OCI-LY1 (cell line): Measurements from ENCODE around the gene PPP2R3B.
"Not testable (repeated sequence)": the region's sequence is repeated elsewhere in the genome, so short reads cannot be mapped to it uniquely, and the experiment has no call there.

Experiments used
- H2AFZ ChIP-seq: fragments of 200-600 bp; sonication (generic), shearing (Covaris generic); 2 replicates; pipeline ENCODE4 v1.6.0; 2014; ENCODE audit warnings: antibody characterized with exemption, mild to moderate bottlenecking, low read length
- H3F3A ChIP-seq: fragments of 200-600 bp; sonication (generic), shearing (Covaris generic); 2 replicates; pipeline ENCODE4 v1.6.0; 2014; ENCODE audit warnings: mild to moderate bottlenecking, antibody characterized with exemption, low read length, moderate library complexity; ENCODE audit not compliant: insufficient read depth
- H3K27ac ChIP-seq: fragments of 200-600 bp; sonication (generic); 2 replicates; pipeline ENCODE4 v1.5.1; 2014; ENCODE audit warnings: low read length, mixed run types, mild to moderate bottlenecking, low read depth; ENCODE audit not compliant: poor library complexity, severe bottlenecking
- H3K27me3 ChIP-seq: fragments of 200-600 bp; sonication (generic); 2 replicates; pipeline ENCODE4 v1.6.0; 2014; ENCODE audit warnings: antibody characterized with exemption, mild to moderate bottlenecking, low read length, moderate library complexity; ENCODE audit not compliant: insufficient read depth
- H3K36me3 ChIP-seq: fragments of 200-600 bp; sonication (generic); 2 replicates; pipeline ENCODE4 v1.6.1; 2014; ENCODE audit warnings: mild to moderate bottlenecking, antibody characterized with exemption, low read length, moderate library complexity, mixed read lengths; ENCODE audit not compliant: insufficient read depth
- H3K4me1 ChIP-seq: fragments of 200-600 bp; sonication (generic); 2 replicates; pipeline ENCODE4 v1.5.1; 2014; ENCODE audit warnings: mild to moderate bottlenecking, low read length, moderate library complexity; ENCODE audit not compliant: insufficient read depth, severe bottlenecking
- H3K4me2 ChIP-seq: fragments of 200-600 bp; sonication (generic), shearing (Covaris generic); 2 replicates; pipeline ENCODE4 v1.6.1; 2014; ENCODE audit warnings: low read length
- H3K4me3 ChIP-seq: fragments of 200-600 bp; sonication (generic); 2 replicates; pipeline ENCODE4 v1.5.1; 2014; ENCODE audit warnings: low read length, low read depth, mild to moderate bottlenecking, mixed read lengths; ENCODE audit not compliant: poor library complexity, severe bottlenecking
- H3K79me2 ChIP-seq: fragments of 200-600 bp; shearing (Covaris generic); 2 replicates; pipeline ENCODE4 v1.6.1; 2016; ENCODE audit warnings: mixed run types, low read length, mixed read lengths; ENCODE audit not compliant: insufficient read depth
- H3K9ac ChIP-seq: fragments of 200-600 bp; sonication (generic), shearing (Covaris generic); 2 replicates; pipeline ENCODE4 v1.6.1; 2014; ENCODE audit warnings: mild to moderate bottlenecking, low read length, mixed read lengths
- H3K9me2 ChIP-seq: fragments of 200-600 bp; sonication (generic), shearing (Covaris generic); 2 replicates; pipeline ENCODE4 v1.6.1; 2014; ENCODE audit warnings: low read depth, mild to moderate bottlenecking, low read length, mixed read lengths
- H3K9me3 ChIP-seq: fragments of 200-600 bp; shearing (Covaris generic); 2 replicates; pipeline ENCODE4 v1.6.1; 2014; ENCODE audit warnings: low read length, mixed read lengths
- H4K20me1 ChIP-seq: fragments of 200-600 bp; sonication (generic), shearing (Covaris generic); 2 replicates; pipeline ENCODE4 v1.6.0; 2016; ENCODE audit warnings: mild to moderate bottlenecking, low read length; ENCODE audit not compliant: insufficient read depth
- CTCF ChIP-seq: fragments of 200-600 bp; sonication (generic), shearing (Covaris generic); IDR thresholded peaks from 2 replicates; pipeline ENCODE4 v1.5.1; 2017; ENCODE audit warnings: mild to moderate bottlenecking, antibody characterized with exemption, low read length, moderate library complexity, mixed read lengths
- EZH2 ChIP-seq: fragments of 200-600 bp; sonication (generic), shearing (Covaris generic); IDR thresholded peaks from 2 replicates; pipeline ENCODE4 v1.8.0; 2017; ENCODE audit warnings: borderline replicate concordance, mixed run types, mild to moderate bottlenecking, antibody characterized with exemption, low read length, moderate library complexity, mixed read lengths

The PPP2R3B gene

GRCh38 chrX:433771-434170 lies 47.1 kb upstream of the PPP2R3B start:
- no peaks in the 10 kb centered on the region for H4K20me1 ChIP-seq
- no peaks in the 10 kb centered on the region for H3K9me2 ChIP-seq
- H3K9me3 ChIP-seq = no peaks in the 10 kb centered on the region
- no peaks in the 10 kb centered on the region for H3K79me2 ChIP-seq
- no peak overlapping the region for H3K4me2 ChIP-seq
- H3K4me3 ChIP-seq = no peak overlapping the region
- no peaks in the 10 kb centered on the region for H3F3A ChIP-seq
- H2AFZ ChIP-seq = no peak overlapping the region
- H3K9ac ChIP-seq = no peak overlapping the region
- no peak overlapping the region for H3K27ac ChIP-seq
- H3K4me1 ChIP-seq = no peaks in the 10 kb centered on the region
- H3K36me3 ChIP-seq = no peaks in the 10 kb centered on the region
- TF ChIP-seq CTCF = no peak
- TF ChIP-seq EZH2 = no peak
- no peaks in the 10 kb centered on the region for H3K27me3 ChIP-seq

GRCh38 chrX:432666-433065 lies 46.0 kb upstream of the PPP2R3B start:
- not testable (repeated sequence) for H3K9me2 ChIP-seq, H3K9ac ChIP-seq, H3K4me1 ChIP-seq, H3K27ac ChIP-seq, H3K4me2 ChIP-seq, H3K27me3 ChIP-seq, H3K9me3 ChIP-seq, H3F3A ChIP-seq, H4K20me1 ChIP-seq, H3K79me2 ChIP-seq, H3K4me3 ChIP-seq, H2AFZ ChIP-seq, H3K36me3 ChIP-seq

GRCh38 chrX:431492-432111 lies 44.9 kb upstream of the PPP2R3B start:
- Histone ChIP-seq H3K4me2 (no peak overlapping the region), H4K20me1 (no peaks in the 10 kb centered on the region), H3K27me3 (no peaks in the 10 kb centered on the region), H3K36me3 (no peaks in the 10 kb centered on the region), H2AFZ (no peak overlapping the region), H3F3A (no peaks in the 10 kb centered on the region), H3K9ac (no peak overlapping the region), H3K27ac (no peak overlapping the region), H3K79me2 (no peaks in the 10 kb centered on the region), H3K9me2 (no peaks in the 10 kb centered on the region), H3K4me1 (no peaks in the 10 kb centered on the region), H3K4me3 (no peak overlapping the region), H3K9me3 (no peaks in the 10 kb centered on the region)
- TF ChIP-seq CTCF (no peak), EZH2 (no peak)

- Histone ChIP-seq H2AFZ (no peak overlapping the region), H3K79me2 (no peaks in the 10 kb centered on the region), H3F3A (no peaks in the 10 kb centered on the region), H3K4me1 (no peaks in the 10 kb centered on the region), H3K4me3 (no peak overlapping the region), H3K4me2 (no peak overlapping the region), H3K9ac (no peak overlapping the region), H3K27me3 (no peaks in the 10 kb centered on the region), H3K27ac (no peak overlapping the region), H3K36me3 (no peaks in the 10 kb centered on the region), H3K9me2 (no peaks in the 10 kb centered on the region), H4K20me1 (no peaks in the 10 kb centered on the region), H3K9me3 (no peaks in the 10 kb centered on the region)
- TF ChIP-seq CTCF (no peak), EZH2 (no peak)
Observed at GRCh38 chrX:431056-431455, 44.3 kb upstream of the PPP2R3B start.
